Measurements from ENCODE around the gene ABCD4. TPM values are rescaled to one million over a fixed set of nuclear protein-coding genes. Genes with fewer than 3 reads are reported as not detected.

ABCD4 gene
- total RNA-seq, 2 donors from 2014 or later = 29.8 to 51.7 TPM

DNA sequence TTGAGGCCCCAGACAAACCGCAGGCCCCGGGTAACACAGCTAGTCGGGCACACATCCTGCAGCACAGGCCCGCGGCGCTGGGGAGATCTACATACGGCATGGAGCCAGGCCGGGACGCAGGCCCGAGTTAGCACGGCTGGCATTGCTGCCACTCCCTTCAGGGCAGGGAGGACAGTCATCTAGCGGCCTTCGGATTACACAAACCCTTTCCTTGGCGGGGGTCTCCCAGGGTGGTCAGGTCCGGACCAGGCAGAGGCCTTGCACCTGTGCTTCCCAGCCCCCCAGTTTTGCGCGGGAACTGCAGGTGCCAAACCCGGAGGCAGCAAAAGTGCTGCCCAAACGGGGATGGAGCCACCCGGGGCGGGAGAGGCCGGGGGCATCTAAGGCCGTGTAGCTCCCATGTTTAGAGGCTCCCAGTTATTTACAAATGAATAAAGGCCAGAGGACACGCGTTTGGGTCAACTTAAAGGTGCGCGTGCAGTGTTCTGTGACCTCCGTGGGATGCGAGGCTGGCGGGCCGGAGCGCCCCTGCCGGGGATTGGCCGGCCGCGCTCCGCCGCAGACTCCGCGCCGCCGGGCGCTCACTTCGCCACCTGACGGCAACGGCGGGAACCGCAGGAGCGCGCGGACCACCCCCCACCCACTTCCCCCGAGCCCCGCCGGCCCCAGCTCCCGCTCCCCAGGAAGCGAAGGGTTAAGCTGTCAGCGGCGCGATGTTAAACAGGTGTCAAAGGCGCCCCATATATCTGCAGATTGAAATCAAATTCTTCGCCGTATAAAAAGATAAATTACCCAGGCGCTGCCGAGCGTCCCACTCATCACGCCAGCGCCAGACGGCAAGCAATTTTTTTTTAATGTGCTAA is 45.4 kb downstream of the ABCD4 start:
- Histone ChIP-seq H3K27me3 (peaks cover 0 to 9% of the 10 kb centered on the region in 2 donors), H3K4me1 (peaks cover 14% of the 10 kb centered on the region), H3K27ac (no peak overlapping the region), H3K4me3 (peak overlapping the region; percentile 51 to 68), H3K9me3 (no peaks in the 10 kb centered on the region), H3K36me3 (replicated peaks in 1 of 2; ENCODE audit: insufficient read depth in 1 of 2, low read depth in 2 of 2) (no peaks in the 10 kb centered on the region)
- WGBS, 2 donors = 2 to 6% methylated on average over 15 to 68 of the region's 68 CpGs
- TF ChIP-seq, protein P1, sequence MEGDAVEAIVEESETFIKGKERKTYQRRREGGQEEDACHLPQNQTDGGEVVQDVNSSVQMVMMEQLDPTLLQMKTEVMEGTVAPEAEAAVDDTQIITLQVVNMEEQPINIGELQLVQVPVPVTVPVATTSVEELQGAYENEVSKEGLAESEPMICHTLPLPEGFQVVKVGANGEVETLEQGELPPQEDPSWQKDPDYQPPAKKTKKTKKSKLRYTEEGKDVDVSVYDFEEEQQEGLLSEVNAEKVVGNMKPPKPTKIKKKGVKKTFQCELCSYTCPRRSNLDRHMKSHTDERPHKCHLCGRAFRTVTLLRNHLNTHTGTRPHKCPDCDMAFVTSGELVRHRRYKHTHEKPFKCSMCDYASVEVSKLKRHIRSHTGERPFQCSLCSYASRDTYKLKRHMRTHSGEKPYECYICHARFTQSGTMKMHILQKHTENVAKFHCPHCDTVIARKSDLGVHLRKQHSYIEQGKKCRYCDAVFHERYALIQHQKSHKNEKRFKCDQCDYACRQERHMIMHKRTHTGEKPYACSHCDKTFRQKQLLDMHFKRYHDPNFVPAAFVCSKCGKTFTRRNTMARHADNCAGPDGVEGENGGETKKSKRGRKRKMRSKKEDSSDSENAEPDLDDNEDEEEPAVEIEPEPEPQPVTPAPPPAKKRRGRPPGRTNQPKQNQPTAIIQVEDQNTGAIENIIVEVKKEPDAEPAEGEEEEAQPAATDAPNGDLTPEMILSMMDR (IDR thresholded peaks at IDR 0.05) = peak; percentile 64 to 99 (median 95)
- no peak for TF ChIP-seq POLR2A (IDR thresholded peaks at IDR 0.05)
- ATAC-seq (peak; percentile 86), DNase-seq (peak; percentile 15 to 45 (median 40))
- intact Hi-C loops (cut with DNase I) = no loop called here

DNA sequence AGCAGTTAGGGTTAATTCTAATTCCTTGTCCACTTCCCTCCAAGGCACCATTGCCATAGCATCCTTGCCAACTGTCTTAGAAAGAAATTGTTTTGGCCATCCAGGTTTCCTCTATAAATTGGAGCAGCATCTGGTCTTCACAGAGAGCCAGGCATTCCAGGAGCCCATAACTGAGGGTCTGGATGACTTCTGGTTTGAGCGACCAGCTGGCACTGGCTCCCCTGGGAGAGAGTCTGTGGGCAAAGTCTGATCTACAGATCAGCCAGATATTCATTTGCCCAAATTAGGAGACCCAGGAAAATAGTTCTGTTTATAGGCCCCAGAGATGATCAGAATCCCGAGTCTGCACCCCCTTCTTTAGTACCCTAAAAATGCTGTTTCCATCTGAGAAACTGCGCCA is 47.5 kb downstream of the ABCD4 start:
- Histone ChIP-seq H3K36me3 (replicated peaks in 1 of 2; ENCODE audit: insufficient read depth in 1 of 2, low read depth in 2 of 2) (no peaks in the 10 kb centered on the region), H3K4me3 (no peak overlapping the region), H3K27ac (no peak overlapping the region), H3K4me1 (peaks cover 17% of the 10 kb centered on the region), H3K27me3 (peaks cover 0 to 9% of the 10 kb centered on the region in 2 donors), H3K9me3 (no peaks in the 10 kb centered on the region)
- intact Hi-C loops (cut with DNase I) = no loop called here
- ATAC-seq = no peak
- DNase-seq = no peak
- 65 to 86% methylated on average over 1 to 3 of the region's 3 CpGs for WGBS, 2 donors
- TF ChIP-seq, protein P1 (IDR thresholded peaks at IDR 0.05) = no peak
- no peak for TF ChIP-seq POLR2A (IDR thresholded peaks at IDR 0.05)

DNA sequence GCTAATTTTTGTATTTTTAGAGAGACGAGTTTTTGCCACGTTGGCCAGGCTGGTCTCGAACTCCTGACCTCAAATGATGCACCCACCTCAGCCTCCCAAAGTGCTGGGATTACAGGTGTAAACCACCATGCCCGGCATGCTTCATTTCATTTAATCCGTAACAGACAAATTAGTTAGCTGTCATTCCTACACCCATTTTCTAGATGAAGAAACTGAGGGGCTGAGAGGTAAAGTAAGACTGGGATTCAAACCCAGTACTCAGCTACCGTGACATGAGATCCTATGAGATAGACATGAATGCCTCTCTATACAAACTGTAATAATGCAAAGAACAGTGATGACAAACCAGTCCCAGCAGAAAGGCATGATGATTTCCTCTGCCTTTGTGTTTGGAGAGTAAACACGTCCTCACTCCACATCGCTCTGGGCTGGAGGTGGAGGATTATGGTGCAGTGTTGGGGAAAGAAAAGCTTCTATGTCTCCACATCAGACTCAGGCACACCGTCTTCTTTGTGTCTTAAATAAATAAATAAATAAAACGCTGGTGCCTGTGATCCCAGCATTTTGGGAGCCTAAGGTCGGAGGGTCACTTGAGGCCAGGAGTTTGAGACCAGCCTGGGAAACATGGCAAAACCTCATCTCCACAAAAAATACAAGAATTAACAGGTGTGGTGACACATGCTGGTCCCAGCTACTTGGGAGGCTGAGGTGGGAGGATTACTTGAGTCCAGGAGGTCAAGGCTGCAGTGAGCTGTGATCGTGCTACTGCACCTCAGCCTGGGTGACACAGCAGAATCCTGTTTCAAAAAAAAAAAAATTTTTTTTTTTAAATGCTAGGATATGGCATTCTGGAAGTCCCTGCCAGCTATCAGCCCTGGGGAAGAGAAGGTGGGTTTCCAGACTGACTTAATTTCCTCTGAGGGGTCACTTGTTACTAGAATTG is 53.0 kb downstream of the ABCD4 start:
- WGBS, 2 donors = 63 to 67% methylated on average over 12 of the region's 12 CpGs
- H3K36me3 ChIP-seq (replicated peaks in 1 of 2; ENCODE audit: insufficient read depth in 1 of 2, low read depth in 2 of 2) = no peaks in the 10 kb centered on the region
- no peak for DNase-seq
- H3K4me1 ChIP-seq = peaks cover 3% of the 10 kb centered on the region
- intact Hi-C loops (cut with DNase I) = loop anchor here (5.0 kb wide), 1 partner anchor 137 kb away; no protein-coding TSS in a partner anchor
- no peaks in the 10 kb centered on the region for H3K27me3 ChIP-seq
- no peak for ATAC-seq
- no peak overlapping the region for H3K4me3 ChIP-seq
- TF ChIP-seq, protein P1 (IDR thresholded peaks at IDR 0.05) = no peak
- TF ChIP-seq POLR2A (IDR thresholded peaks at IDR 0.05) = no peak
- H3K9me3 ChIP-seq = no peaks in the 10 kb centered on the region
- H3K27ac ChIP-seq = no peak overlapping the region

GRCh38 chr14:74248017-74248416 is 54.7 kb downstream of the ABCD4 start:
- WGBS, 2 donors = 58 to 66% methylated on average over 6 of the region's 6 CpGs
- H3K27ac ChIP-seq = no peak overlapping the region
- DNase-seq (no peak), ATAC-seq (no peak)
- peaks cover 3% of the 10 kb centered on the region for H3K4me1 ChIP-seq
- no peak overlapping the region for H3K4me3 ChIP-seq
- no peaks in the 10 kb centered on the region for H3K27me3 ChIP-seq
- H3K9me3 ChIP-seq = no peaks in the 10 kb centered on the region
- TF ChIP-seq, protein P1 (IDR thresholded peaks at IDR 0.05) = no peak
- TF ChIP-seq POLR2A (IDR thresholded peaks at IDR 0.05) = no peak
- intact Hi-C loops (cut with DNase I) = no loop called here
- H3K36me3 ChIP-seq (replicated peaks in 1 of 2; ENCODE audit: insufficient read depth in 1 of 2, low read depth in 2 of 2) = no peaks in the 10 kb centered on the region

Data from body of pancreas (tissue), 4 donors.